OCI-LY1 (cell line): ENCODE measurements around the gene VWA3B.

Experiments used
- CTCF ChIP-seq: fragments of 200-600 bp; sonication (generic), shearing (Covaris generic); IDR thresholded peaks from 2 replicates; pipeline ENCODE4 v1.5.1; 2017; ENCODE audit warnings: mild to moderate bottlenecking, antibody characterized with exemption, low read length, moderate library complexity, mixed read lengths
- EZH2 ChIP-seq: fragments of 200-600 bp; sonication (generic), shearing (Covaris generic); IDR thresholded peaks from 2 replicates; pipeline ENCODE4 v1.8.0; 2017; ENCODE audit warnings: borderline replicate concordance, mixed run types, mild to moderate bottlenecking, antibody characterized with exemption, low read length, moderate library complexity, mixed read lengths

GRCh38 chr2:98335271-98335670, 248.3 kb downstream of the VWA3B start:
- TF ChIP-seq CTCF: no peak
- TF ChIP-seq EZH2: no peak
